Stimulated activated CD4-positive, alpha-beta T cell treated with anti-CD3 and anti-CD28 coated beads, Interleukin-15, amount 100 ng/mL, for 1 hour (primary cell): Measurements from ENCODE around the gene SUMO4.

Source experiments
- DNase-seq, 2 donors: peaks; one replicate each; pipeline ENCODE4 v3.0.0-alpha.2; 2020; ENCODE audit warnings: low read depth in 1 of 2, low spot score in 1 of 2

SUMO4 gene

GRCh38 chr6:149400050-149400449, at the start of gene SUMO4:
Gene SUMO4 (plus strand): TSS chr6:149400262. CDS start chr6:149400392, 130 bp downstream.
- DNase-seq, result no peak

GRCh38 chr6:149354009-149354408, 46.1 kb upstream of the SUMO4 start:
- DNase-seq, result no peak

- DNase-seq, result no peak
Observed at GRCh38 chr6:149356081-149356750, 43.8 kb upstream of the SUMO4 start.

- no peak for DNase-seq
Observed at GRCh38 chr6:149357726-149358538, 42.1 kb upstream of the SUMO4 start.

- no peak for DNase-seq
Observed at GRCh38 chr6:149359440-149359839, 40.6 kb upstream of the SUMO4 start.

- DNase-seq, result no peak
Observed at GRCh38 chr6:149360536-149360935, 39.5 kb upstream of the SUMO4 start.

- no peak for DNase-seq
Observed at GRCh38 chr6:149362289-149362688, 37.8 kb upstream of the SUMO4 start.

- no peak for DNase-seq
Observed at GRCh38 chr6:149363154-149363553, 36.9 kb upstream of the SUMO4 start.

- DNase-seq, result no peak
Observed at GRCh38 chr6:149364557-149364956, 35.5 kb upstream of the SUMO4 start.

- DNase-seq, result no peak
Observed at GRCh38 chr6:149365197-149365596, 34.9 kb upstream of the SUMO4 start.

- DNase-seq, result no peak
Observed at GRCh38 chr6:149366267-149366921, 33.7 kb upstream of the SUMO4 start.

GRCh38 chr6:149368065-149368464, 32.0 kb upstream of the SUMO4 start:
- no peak for DNase-seq

GRCh38 chr6:149371154-149371553, 28.9 kb upstream of the SUMO4 start:
- DNase-seq, result no peak

- no peak for DNase-seq
Observed at GRCh38 chr6:149372062-149372461, 28.0 kb upstream of the SUMO4 start.

- DNase-seq, result no peak
Observed at GRCh38 chr6:149373511-149373910, 26.6 kb upstream of the SUMO4 start.

GRCh38 chr6:149379977-149380376, 20.1 kb upstream of the SUMO4 start:
- DNase-seq, result no peak

GRCh38 chr6:149380523-149380922, 19.5 kb upstream of the SUMO4 start:
- no peak for DNase-seq

- no peak for DNase-seq
Observed at GRCh38 chr6:149383371-149383770, 16.7 kb upstream of the SUMO4 start.

- DNase-seq, result no peak
Observed at GRCh38 chr6:149384464-149384863, 15.6 kb upstream of the SUMO4 start.

- DNase-seq, result no peak
Observed at GRCh38 chr6:149385998-149386646, 13.9 kb upstream of the SUMO4 start.

- no peak for DNase-seq
Observed at GRCh38 chr6:149387779-149388512, 12.1 kb upstream of the SUMO4 start.
